GM12873 (cell line): ENCODE data around the gene ARHGEF16.
A peak's percentile ranks its signal among the peaks of the same experiment; 100 is the strongest.

Experiments
- CTCF ChIP-seq: IDR thresholded peaks from 2 replicates; pipeline ENCODE4 v1.5.1; 2012; ENCODE audit warnings: low read depth, mild to moderate bottlenecking, moderate library complexity, low read length, control low read depth; ENCODE audit not compliant: insufficient read depth; ENCODE audit errors: missing control alignments

Gene ARHGEF16

GRCh38 chr1:3429766-3430165 is 24.7 kb upstream of the ARHGEF16 start:
- TF ChIP-seq CTCF: no peak

GRCh38 chr1:3430406-3430805 is 24.1 kb upstream of the ARHGEF16 start:
- TF ChIP-seq CTCF: no peak

- no peak for TF ChIP-seq CTCF
Observed at GRCh38 chr1:3430820-3431219, 23.6 kb upstream of the ARHGEF16 start.

GRCh38 chr1:3431266-3431665 is 23.2 kb upstream of the ARHGEF16 start:
- peak; percentile 39 for TF ChIP-seq CTCF

- no peak for TF ChIP-seq CTCF
Observed at GRCh38 chr1:3431686-3432085, 22.8 kb upstream of the ARHGEF16 start.

- no peak for TF ChIP-seq CTCF
Observed at GRCh38 chr1:3432306-3432705, 22.2 kb upstream of the ARHGEF16 start.

GRCh38 chr1:3433076-3433475 is 21.4 kb upstream of the ARHGEF16 start:
- TF ChIP-seq CTCF: no peak
